Upper lobe of left lung (tissue), 4 donors: Measurements from ENCODE around the gene GBX1.

ENCODE experiments used
- POLR2A ChIP-seq, 4 donors: fragments of 450-650 bp; IDR thresholded peaks; one replicate each; pipeline ENCODE4 v1.5.1; 2016 to 2017; ENCODE audit warnings: antibody characterized with exemption in 4 of 4, mild to moderate bottlenecking in 2 of 4
- TF ChIP-seq, protein P1 (sequence below), 6 experiments: fragments of 450-650 bp in 4 of 6; fragments of 200-600 bp in 2 of 6; sonication (generic) in 2 of 6; IDR thresholded peaks; one replicate each; pipeline ENCODE4 v1.5.1; 2016 to 2019; ENCODE audit warnings: antibody characterized with exemption in 6 of 6

DNA sequence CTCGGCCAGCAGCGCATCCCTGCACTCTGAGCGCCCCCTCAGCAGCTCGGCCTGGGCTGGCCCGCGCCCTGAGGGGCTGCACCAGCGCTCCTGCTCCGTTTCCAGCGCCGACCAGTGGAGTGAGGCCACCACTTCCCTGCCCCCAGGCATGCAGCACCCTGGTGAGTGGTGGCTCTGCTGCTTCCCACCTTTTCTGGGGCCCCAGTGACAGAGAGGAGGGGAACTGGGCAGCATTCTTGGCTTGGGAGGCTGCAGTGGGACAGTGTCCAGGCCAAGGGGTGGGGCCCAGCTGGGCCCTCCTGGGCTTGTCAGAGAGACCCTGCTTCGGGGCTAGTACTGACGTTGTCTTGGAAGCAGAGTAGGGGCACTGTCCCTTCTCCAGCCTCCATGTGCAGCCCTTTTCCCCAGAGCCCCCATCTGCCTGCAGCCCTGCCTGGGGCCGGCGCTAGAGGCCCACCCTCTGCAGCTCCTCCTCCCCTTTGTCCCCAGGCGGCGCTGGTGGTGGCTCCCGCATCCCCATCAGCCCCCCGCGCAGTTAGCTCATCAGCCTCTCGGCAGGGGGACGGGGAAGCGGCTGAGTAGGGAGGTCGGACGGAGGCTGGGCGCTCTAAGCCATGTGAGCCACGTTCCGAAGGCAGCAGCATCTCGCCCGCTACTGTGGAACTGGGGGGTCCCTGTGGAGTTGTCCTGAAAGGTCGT is 29.2 kb downstream of the GBX1 start:
- TF ChIP-seq, protein P1, sequence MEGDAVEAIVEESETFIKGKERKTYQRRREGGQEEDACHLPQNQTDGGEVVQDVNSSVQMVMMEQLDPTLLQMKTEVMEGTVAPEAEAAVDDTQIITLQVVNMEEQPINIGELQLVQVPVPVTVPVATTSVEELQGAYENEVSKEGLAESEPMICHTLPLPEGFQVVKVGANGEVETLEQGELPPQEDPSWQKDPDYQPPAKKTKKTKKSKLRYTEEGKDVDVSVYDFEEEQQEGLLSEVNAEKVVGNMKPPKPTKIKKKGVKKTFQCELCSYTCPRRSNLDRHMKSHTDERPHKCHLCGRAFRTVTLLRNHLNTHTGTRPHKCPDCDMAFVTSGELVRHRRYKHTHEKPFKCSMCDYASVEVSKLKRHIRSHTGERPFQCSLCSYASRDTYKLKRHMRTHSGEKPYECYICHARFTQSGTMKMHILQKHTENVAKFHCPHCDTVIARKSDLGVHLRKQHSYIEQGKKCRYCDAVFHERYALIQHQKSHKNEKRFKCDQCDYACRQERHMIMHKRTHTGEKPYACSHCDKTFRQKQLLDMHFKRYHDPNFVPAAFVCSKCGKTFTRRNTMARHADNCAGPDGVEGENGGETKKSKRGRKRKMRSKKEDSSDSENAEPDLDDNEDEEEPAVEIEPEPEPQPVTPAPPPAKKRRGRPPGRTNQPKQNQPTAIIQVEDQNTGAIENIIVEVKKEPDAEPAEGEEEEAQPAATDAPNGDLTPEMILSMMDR (IDR thresholded peaks at IDR 0.05) = no peak
- TF ChIP-seq POLR2A (IDR thresholded peaks at IDR 0.05) = no peak
